ENCODE measurements around the gene AARS2. TPM values are rescaled to one million over a fixed set of nuclear protein-coding genes. Genes with fewer than 3 reads are reported as not detected.

Gene AARS2
- total and polyA plus RNA-seq, 2 of the 8 experiments (the other 6 are each of a cell fraction or from before 2014, with no cell fraction given): 8.6 to 20.4 TPM

DNA sequence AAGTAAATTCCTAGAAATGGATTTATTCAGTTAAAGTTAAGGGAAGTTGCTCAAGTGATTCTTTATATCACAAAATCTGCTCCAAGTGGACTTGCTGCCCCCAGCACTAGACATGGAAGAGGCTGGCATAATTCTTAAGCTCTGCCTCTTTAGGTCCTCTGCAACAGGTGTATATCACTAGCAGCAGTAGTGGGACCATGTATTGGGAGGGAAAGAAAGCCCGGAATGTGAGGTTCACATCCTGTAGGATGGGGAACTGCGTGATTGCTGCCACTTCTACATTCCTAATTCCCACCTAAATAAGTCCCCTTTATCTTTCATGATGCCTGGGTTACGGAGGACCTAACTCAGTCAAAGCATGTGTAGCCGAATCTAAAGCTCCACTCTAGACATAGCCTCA lies 42.5 kb upstream of the AARS2 start:
- Histone ChIP-seq H3K4me1 (replicated peaks in 1 of 4; ENCODE audit: control insufficient read depth in 3 of 4, insufficient read depth in 4 of 4, low read length in 3 of 4) (peaks cover 0 to under 1% (median 0%) of the 10 kb centered on the region in 4 experiments; a peak in 1 of 7 replicates), H2BK15ac (ENCODE audit: low read length) (no peak overlapping the region), H3K23me2 (ENCODE audit: low read depth, low read length) (no peaks in the 10 kb centered on the region; the same call in 1 of the 2 replicates), H3K27me3 (replicated peaks in 1 of 4; ENCODE audit: control insufficient read depth in 3 of 4, extremely low read depth in 1 of 4, insufficient read depth in 3 of 4, low read length in 3 of 4) (no peaks in the 10 kb centered on the region), H3K4ac (replicated peaks; ENCODE audit: insufficient read length, low read depth, low read length) (no peak overlapping the region), H3K79me1 (ENCODE audit: low read depth, low read length) (no peaks in the 10 kb centered on the region), H3K23ac (ENCODE audit: insufficient read length) (no peak overlapping the region), H3K14ac (ENCODE audit: insufficient read length) (no peak overlapping the region), H4K8ac (ENCODE audit: extremely low read depth, insufficient read depth, low read length) (no peak overlapping the region), H2AFZ (ENCODE audit: low read length) (no peak overlapping the region), H3K27ac (ENCODE audit: low read depth, low read length) (no peak overlapping the region), H2BK120ac (replicated peaks; ENCODE audit: low read depth, low read length) (no peak overlapping the region), H3K36me3 (ENCODE audit: control insufficient read depth in 2 of 4, insufficient read depth in 4 of 4, low read length in 3 of 4) (no peaks in the 10 kb centered on the region), H3K18ac (ENCODE audit: extremely low read depth, low read length) (no peak overlapping the region), H3K4me3 (ENCODE audit: extremely low read depth in 1 of 4, insufficient read depth in 2 of 4, low read depth in 3 of 4, low read length in 4 of 4) (no peak overlapping the region), H4K20me1 (replicated peaks in 1 of 2; ENCODE audit: control insufficient read depth in 1 of 2, insufficient read depth in 2 of 2, low read length in 2 of 2) (no peaks in the 10 kb centered on the region), H3K4me2 (ENCODE audit: insufficient read depth in 1 of 2, low read depth in 2 of 2, low read length in 2 of 2) (no peak overlapping the region), H3K79me2 (ENCODE audit: control insufficient read depth in 1 of 2, insufficient read depth in 2 of 2, low read length in 2 of 2) (no peaks in the 10 kb centered on the region), H4K5ac (ENCODE audit: insufficient read length, low read depth, low read length) (no peak overlapping the region), H2AK5ac (ENCODE audit: low read depth, low read length) (no peak overlapping the region), H3K9ac (replicated peaks in 1 of 4; ENCODE audit: extremely low read depth in 1 of 4, low read depth in 3 of 4, low read length in 3 of 4) (no peak overlapping the region), H2BK12ac (ENCODE audit: low read depth, low read length) (no peak overlapping the region), H3K9me3 (ENCODE audit: insufficient read depth in 2 of 2, low read depth in 1 of 2, low read length in 1 of 2) (no peaks in the 10 kb centered on the region), H3K56ac (replicated peaks; ENCODE audit: insufficient read length, low read depth, low read length) (no peak overlapping the region), H2BK20ac (ENCODE audit: low read length) (no peak overlapping the region), H4K91ac (replicated peaks; ENCODE audit: insufficient read length, low read length) (no peak overlapping the region), H2BK5ac (ENCODE audit: low read depth, low read length) (no peak overlapping the region)
- POLR2A ChIA-PET (ENCODE audit: partially characterized antibody): interaction anchor here (0.6 kb wide), 1 partner anchor 12 kb away, joined by 5 read pairs; no protein-coding TSS in a partner anchor
- CTCF ChIA-PET (ENCODE audit: partially characterized antibody): interaction anchor here (1.4 kb wide), 1 partner anchor 10 kb away, joined by 3 read pairs; no protein-coding TSS in a partner anchor
- WGBS, 2 experiments (ENCODE audit: extremely low coverage in 1 of 2, insufficient coverage in 1 of 2, insufficient read length in 1 of 2, insufficient replicate concordance in 2 of 2, low coverage in 1 of 2, low lambda C conversion rate in 2 of 2, missing lambda C conversion rate in 1 of 2): 91% methylated on average over 3 of the region's 4 CpGs; no CpG with 5 or more reads in 1 of the 2 experiments
- DNase-seq (ENCODE audit: low read depth in 1 of 2, low spot score in 2 of 2): no peak
- FAIRE-seq: no peak
- TF ChIP-seq SIRT6 (IDR thresholded peaks at IDR 0.05; ENCODE audit: low read length): no peak
- no peak for TF ChIP-seq CEBPB (IDR thresholded peaks at IDR 0.05; ENCODE audit: low read depth, low read length)
- TF ChIP-seq, protein P1, sequence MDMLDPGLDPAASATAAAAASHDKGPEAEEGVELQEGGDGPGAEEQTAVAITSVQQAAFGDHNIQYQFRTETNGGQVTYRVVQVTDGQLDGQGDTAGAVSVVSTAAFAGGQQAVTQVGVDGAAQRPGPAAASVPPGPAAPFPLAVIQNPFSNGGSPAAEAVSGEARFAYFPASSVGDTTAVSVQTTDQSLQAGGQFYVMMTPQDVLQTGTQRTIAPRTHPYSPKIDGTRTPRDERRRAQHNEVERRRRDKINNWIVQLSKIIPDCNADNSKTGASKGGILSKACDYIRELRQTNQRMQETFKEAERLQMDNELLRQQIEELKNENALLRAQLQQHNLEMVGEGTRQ (IDR thresholded peaks at IDR 0.05; ENCODE audit: low read length): no peak
- TF ChIP-seq CTBP2 (IDR thresholded peaks at IDR 0.05; ENCODE audit: borderline replicate concordance, insufficient read depth, insufficient read length, low read length): no peak
- TF ChIP-seq GABPA (IDR thresholded peaks at IDR 0.05; ENCODE audit: borderline replicate concordance, insufficient read depth, low read length): no peak
